ENCODE results near the gene CCL23.
"Not testable (repeated sequence)": the region's sequence is repeated elsewhere in the genome, so short reads cannot be mapped to it uniquely, and the experiment has no call there.

CCL23 gene

DNA sequence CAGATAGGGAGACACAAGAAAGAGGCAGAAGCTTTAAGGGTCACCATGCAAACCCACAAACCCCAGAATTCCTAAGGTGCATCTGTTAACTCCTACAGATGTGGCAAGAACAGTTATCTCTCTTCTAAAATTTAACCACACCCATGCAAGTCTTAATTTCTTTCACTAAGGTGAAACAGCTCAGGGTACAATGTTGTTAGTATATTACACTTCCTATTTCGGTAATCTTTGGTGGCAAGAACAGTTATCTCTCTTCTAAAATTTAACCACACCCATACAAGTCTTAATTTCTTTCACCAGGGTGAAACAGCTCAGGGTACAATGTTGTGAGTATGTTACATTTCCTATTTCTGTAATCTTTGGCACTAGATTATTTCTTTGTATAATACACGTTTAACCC is 6.6 kb downstream of the CCL23 start:
- DNase-seq = no peak
- in situ Hi-C loops (cut with HindIII; ENCODE audit: low pct_ligation_motif_present, low pct_unique_long_range_greater_than_20kb, low sequenced_read_pairs) = no loop called here

DNA sequence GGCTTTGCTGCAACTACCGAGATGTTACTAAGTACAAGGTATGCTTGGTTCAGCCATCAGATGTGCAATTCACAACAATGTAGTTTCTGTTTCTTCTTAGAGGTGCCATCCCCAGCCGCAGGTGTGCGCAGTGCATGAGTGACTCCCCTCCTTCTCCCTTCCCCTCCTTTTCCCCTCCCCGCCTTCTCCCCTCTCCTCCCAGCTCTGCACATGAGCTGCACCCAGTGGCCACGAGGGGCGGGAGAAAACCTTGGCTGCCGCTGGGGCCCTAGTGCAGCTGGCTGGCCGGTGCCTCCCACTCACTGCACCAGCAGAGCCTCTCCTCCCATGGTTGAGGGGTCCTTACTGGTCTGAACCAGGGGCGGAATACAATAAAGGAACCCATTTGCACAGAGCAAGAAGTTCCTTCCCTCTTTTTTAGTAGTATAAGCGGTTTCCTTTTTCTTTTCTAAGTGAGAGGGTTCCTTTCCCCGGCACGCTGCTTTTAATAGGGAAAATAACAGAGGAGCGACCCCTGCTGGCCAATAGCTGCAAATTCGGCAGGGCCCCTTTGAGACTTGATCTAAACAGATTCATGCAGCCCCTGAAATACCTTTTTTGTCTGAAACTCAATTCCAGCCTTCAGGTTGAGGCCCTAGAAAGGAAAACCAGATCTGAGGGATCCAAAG is 8.6 kb downstream of the CCL23 start:
- no peak for DNase-seq

DNA sequence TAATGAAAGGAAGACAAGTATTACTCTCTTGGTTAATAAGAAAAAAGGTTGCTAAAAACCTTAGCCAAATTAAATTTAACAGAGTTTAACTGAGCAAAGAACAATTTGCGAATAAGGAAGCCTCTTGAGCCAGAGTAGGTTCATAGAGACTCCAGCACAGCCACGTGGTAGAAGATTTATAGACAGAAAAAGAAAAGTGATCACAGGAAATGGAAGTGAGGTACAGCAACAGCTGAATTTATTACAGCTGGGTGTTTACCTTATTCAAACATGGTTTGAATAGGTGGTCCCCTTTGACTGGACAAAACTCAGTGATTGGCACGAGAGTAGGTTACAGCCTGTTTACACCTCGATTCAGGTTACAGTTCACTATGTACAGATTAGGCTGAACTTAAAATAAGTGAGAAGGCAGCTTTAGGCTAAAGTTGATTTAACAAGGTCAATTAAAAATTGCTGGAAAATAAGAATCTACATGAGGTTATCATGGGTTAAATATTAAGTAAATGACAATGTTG is 13.1 kb downstream of the CCL23 start:
- in situ Hi-C loops (cut with HindIII; ENCODE audit: low pct_ligation_motif_present, low pct_unique_long_range_greater_than_20kb, low sequenced_read_pairs) = no loop called here
- DNase-seq = no peak

More for the DNA sequence above, 8.6 kb downstream of the CCL23 start:
- in situ Hi-C loops (cut with HindIII; ENCODE audit: low pct_ligation_motif_present, low pct_unique_long_range_greater_than_20kb, low sequenced_read_pairs) = no loop called here

DNA sequence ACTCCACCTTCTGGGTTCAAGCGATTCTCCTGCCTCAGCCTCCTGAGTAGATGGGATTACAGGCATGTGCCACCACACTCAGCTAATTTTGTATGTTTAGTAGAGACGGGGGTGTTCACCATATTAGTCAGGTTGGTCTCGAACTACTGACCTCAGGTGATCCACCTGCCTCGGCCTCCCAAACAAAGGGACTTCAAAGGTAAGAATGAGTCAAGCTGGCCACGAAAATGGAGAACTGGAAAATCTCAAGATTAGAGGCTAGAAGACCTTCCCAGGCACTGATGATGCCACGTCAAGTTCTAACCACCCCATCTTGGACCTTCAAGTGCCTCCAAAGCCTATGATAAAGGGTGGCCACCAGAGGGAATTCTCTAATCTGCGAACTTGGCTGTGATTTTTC is 15.1 kb downstream of the CCL23 start:
- in situ Hi-C loops (cut with HindIII; ENCODE audit: low pct_ligation_motif_present, low pct_unique_long_range_greater_than_20kb, low sequenced_read_pairs) = no loop called here
- no peak for DNase-seq

GRCh38 chr17:36001862-36002603 is 15.7 kb downstream of the CCL23 start:
- in situ Hi-C loops (cut with HindIII; ENCODE audit: low pct_ligation_motif_present, low pct_unique_long_range_greater_than_20kb, low sequenced_read_pairs) = no loop called here
- DNase-seq = no peak

- in situ Hi-C loops (cut with HindIII; ENCODE audit: low pct_ligation_motif_present, low pct_unique_long_range_greater_than_20kb, low sequenced_read_pairs) = no loop called here
- DNase-seq = no peak
Measured at GRCh38 chr17:36001110-36001771, 16.5 kb downstream of the CCL23 start, which contains the start of gene CCL15. Gene CCL15, minus strand, starts transcription at chr17:36001553. Its CDS starts 61 bp downstream, at chr17:36001492.

GRCh38 chr17:36000732-36001109 is 17.1 kb downstream of the CCL23 start:
- in situ Hi-C loops (cut with HindIII; ENCODE audit: low pct_ligation_motif_present, low pct_unique_long_range_greater_than_20kb, low sequenced_read_pairs) = no loop called here
- no peak for DNase-seq

GRCh38 chr17:35998756-35999155 is 19.0 kb downstream of the CCL23 start:
- no peak for DNase-seq
- in situ Hi-C loops (cut with HindIII; ENCODE audit: low pct_ligation_motif_present, low pct_unique_long_range_greater_than_20kb, low sequenced_read_pairs) = no loop called here

DNA sequence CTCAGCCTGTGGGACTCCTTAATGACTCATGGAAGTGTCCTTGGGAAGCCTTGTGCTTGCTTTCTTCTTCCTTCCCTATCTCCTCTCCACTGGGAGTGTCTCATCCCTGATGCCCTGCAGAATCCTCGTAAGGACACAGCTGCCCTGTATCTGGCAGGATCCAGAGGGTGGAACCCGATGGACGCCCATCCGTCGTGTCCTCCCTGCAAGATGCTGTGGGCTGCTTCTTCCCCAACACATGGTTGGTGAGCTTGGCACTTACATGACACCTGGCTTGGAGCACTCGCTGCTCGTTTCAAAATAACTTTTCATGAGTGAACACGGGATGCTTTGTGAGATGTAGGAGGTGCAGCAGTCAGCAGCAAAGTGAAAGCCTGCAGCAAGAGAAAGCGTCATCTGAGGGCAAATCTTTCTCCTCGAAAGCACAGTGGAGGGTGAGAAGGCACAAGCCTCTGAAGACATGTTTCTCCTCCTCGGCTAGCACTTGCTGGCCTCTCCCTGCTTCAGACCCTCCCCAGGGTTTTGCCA is 19.7 kb downstream of the CCL23 start:
- no peak for DNase-seq
- in situ Hi-C loops (cut with HindIII; ENCODE audit: low pct_ligation_motif_present, low pct_unique_long_range_greater_than_20kb, low sequenced_read_pairs) = no loop called here

DNA sequence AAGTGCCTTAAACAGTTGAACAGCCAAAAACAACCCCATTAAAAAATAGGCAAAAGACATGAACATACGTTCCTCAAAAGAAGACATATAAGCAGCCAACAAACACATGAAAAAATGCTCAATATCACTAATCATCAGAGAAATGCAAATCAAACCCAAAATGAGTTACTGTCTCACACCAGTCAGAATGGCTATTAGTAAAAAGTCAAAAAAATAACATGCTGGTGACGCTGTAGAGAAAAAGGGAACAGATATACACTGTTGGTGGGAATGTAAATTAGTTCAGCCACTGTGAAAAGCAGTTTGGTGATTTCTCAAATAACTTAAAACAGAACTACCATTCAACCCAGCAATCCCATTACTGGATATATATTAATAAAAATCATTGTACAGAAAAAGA is 22.4 kb downstream of the CCL23 start:
- DNase-seq; in situ Hi-C loops (cut with HindIII; ENCODE audit: low pct_ligation_motif_present, low pct_unique_long_range_greater_than_20kb, low sequenced_read_pairs): not testable (repeated sequence)

GRCh38 chr17:35991075-35991474 is 26.7 kb downstream of the CCL23 start:
- in situ Hi-C loops (cut with HindIII; ENCODE audit: low pct_ligation_motif_present, low pct_unique_long_range_greater_than_20kb, low sequenced_read_pairs) = no loop called here
- DNase-seq = no peak

- DNase-seq = no peak
- in situ Hi-C loops (cut with HindIII; ENCODE audit: low pct_ligation_motif_present, low pct_unique_long_range_greater_than_20kb, low sequenced_read_pairs) = no loop called here
Measured at GRCh38 chr17:35988164-35988563, 29.6 kb downstream of the CCL23 start.

DNA sequence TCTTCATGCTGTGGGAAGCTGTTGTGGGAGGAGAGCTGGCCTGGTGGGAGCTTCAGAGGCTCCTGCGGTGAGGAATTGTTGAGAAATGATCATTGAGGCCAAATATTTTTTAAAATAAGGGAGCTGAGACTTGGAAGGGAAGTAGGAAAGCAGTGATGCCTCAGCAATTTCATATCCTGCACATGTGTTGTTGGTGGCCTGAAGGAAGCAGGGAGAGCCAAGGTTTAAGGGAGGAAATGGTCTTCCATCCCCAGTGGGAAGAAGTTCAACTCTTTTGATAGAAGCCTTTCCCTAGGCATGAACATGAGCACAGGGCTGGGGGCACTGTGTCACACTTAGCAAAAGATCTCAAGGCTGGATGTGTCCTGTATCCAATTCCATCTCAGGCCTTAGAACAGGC is 31.1 kb downstream of the CCL23 start, which contains the start of gene CCL14:
CCL14 (minus strand) TSS at position 87 of the 400 bp plus-strand sequence; CDS start at position 7, 80 bp downstream.
- DNase-seq = no peak
- in situ Hi-C loops (cut with HindIII; ENCODE audit: low pct_ligation_motif_present, low pct_unique_long_range_greater_than_20kb, low sequenced_read_pairs) = no loop called here

GRCh38 chr17:35984140-35984539 is 33.6 kb downstream of the CCL23 start:
- in situ Hi-C loops (cut with HindIII; ENCODE audit: low pct_ligation_motif_present, low pct_unique_long_range_greater_than_20kb, low sequenced_read_pairs) = no loop called here
- no peak for DNase-seq

GRCh38 chr17:35982409-35983191 is 35.2 kb downstream of the CCL23 start:
- no peak for DNase-seq
- in situ Hi-C loops (cut with HindIII; ENCODE audit: low pct_ligation_motif_present, low pct_unique_long_range_greater_than_20kb, low sequenced_read_pairs) = no loop called here

DNA sequence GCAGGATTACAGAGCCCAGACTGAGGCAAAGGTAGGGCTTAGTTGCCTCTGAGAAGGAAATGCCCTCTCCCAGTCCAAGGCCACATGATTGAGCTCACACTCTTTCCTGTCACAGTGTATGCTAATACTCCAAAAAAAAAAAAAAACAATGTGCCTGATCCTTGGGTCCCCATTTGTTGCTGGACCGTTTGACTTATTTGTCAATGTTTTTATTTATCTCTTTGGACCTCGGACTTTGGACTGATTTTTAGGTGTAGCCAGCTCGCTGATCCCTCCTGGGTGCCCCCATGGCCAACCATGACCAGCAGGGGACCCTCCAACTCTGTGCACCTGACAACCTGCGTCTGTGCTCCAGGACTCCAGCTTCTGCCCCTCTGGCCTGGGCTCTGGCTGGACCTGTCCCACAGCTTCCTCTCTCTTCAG is 35.9 kb downstream of the CCL23 start:
- no peak for DNase-seq
- in situ Hi-C loops (cut with HindIII; ENCODE audit: low pct_ligation_motif_present, low pct_unique_long_range_greater_than_20kb, low sequenced_read_pairs) = no loop called here

DNA sequence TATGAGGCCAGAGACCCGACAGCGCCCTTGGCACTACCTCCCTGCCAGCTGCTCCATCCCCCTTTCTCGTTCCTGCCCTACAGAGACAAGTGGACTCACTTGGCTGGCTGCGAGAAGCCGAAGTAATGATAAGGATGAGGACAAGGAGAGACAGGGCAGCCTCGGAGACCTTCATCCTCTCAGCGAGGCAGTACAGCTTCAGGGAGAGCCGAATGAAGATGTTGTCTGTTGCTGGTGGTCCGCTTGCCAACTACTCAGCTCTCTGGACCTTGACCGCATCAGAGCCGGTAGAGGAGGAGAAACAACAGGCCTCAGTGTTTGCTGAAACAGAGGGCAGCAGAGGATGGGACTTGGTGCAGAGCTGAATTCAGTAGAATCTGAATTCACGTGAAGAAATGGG is 36.5 kb downstream of the CCL23 start, which contains the start of gene CCL16:
CCL16 (minus strand) TSS at position 252 of the 400 bp plus-strand sequence; CDS start at position 175, 77 bp downstream.
- in situ Hi-C loops (cut with HindIII; ENCODE audit: low pct_ligation_motif_present, low pct_unique_long_range_greater_than_20kb, low sequenced_read_pairs) = no loop called here

GRCh38 chr17:35978346-35978745 is 39.4 kb downstream of the CCL23 start:
- in situ Hi-C loops (cut with HindIII; ENCODE audit: low pct_ligation_motif_present, low pct_unique_long_range_greater_than_20kb, low sequenced_read_pairs) = no loop called here
- no peak for DNase-seq

More for the DNA sequence above, 36.5 kb downstream of the CCL23 start, which contains the start of gene CCL16:
- no peak for DNase-seq
